Cardiac atrium fibroblast (primary cell): ENCODE data around the gene LNPEP. TPM values are rescaled to one million over a fixed set of nuclear protein-coding genes. Genes with fewer than 3 reads are reported as not detected.

Experiments used
- total RNA-seq: library from RNA; depleted of rRNA; stranded (reverse); fragments of >200 nt; gene quantifications from 2 replicates; pipeline ENCODE4 v1.2.3, GENCODE V29; 2015

The LNPEP gene
- total RNA-seq: 12.5 and 16.7 TPM in 2 replicates

DNA sequence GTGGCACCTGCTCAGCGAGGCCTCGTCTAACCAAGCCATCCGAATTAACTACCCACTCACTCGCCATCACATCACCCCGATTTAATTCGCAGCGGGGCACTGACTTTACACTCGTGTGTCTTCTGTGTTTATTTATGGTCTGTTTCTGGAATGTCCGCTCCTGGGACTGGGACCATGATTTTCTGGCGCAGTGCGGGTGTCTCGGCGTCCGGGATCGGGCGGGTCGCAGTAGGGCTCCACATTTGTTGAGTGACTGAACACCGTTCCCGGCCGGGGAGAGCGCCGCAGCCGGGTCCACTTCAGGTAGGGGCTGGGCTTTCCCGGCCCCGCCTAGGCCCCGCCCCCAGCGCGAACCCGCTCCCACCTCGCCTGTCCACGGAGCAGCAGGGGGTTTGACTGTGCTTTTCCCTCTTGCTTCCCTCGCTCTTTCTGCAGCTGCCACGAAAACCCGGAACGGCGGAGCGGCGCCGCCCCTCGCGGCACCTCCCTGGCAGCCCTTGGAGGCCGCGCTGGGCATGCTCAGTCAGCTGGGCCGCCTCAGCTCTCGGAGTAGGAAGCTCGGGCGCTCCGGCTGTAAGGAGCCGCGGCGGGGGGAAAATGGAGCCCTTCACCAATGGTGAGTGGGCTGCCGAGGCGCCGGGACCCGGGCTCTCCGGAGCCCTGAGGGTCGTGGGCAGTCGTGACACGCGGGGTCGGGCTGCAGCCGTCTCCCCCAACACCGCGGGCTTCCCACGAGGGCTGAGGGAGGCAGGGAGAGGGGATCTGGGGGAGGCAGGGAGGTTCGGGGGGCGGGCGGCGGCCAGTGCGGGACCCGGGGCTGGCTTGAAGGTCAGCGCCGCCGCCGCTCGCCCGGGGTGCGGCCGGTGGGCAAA is at the start of gene LNPEP:
Gene LNPEP (plus strand): TSS at position 522 of the 872 bp plus-strand sequence. CDS start 76 bp downstream, at position 598.

Other genes with a start within 250 kb of the LNPEP start
- 20.9 and 24.6 TPM in 2 replicates for gene ERAP1, start 128.1 kb upstream of the LNPEP start, total RNA-seq
- gene ERAP2, start 59.6 kb upstream of the LNPEP start, total RNA-seq: 10.7 and 24.6 TPM in 2 replicates
- gene LIX1, start 206.5 kb downstream of the LNPEP start, total RNA-seq: not detected in 2 replicates
- gene RIOK2, start 247.2 kb downstream of the LNPEP start, total RNA-seq: 13.8 and 16.2 TPM in 2 replicates